Progenitor cell of endocrine pancreas (in vitro differentiated cells): ENCODE data around the gene HYAL1. TPM values are rescaled to one million over a fixed set of nuclear protein-coding genes. Genes with fewer than 3 reads are reported as not detected.

Source experiments
- DNase-seq: peaks from one replicate; pipeline ENCODE4 v3.0.0; 2021; ENCODE audit warnings: low spot score; ENCODE audit not compliant: unreplicated experiment
- H3K27ac Mint-ChIP-seq: 2 replicates; pipeline ENCODE4 v1.8.0; 2021; ENCODE audit warnings: mild to moderate bottlenecking, moderate library complexity, mixed read lengths
- H3K27me3 Mint-ChIP-seq: 2 replicates; pipeline ENCODE4 v1.8.0; 2021; ENCODE audit warnings: mixed read lengths
- H3K36me3 Mint-ChIP-seq: 2 replicates; pipeline ENCODE4 v1.8.0; 2022; ENCODE audit warnings: mixed read lengths; ENCODE audit not compliant: insufficient read depth
- H3K4me1 Mint-ChIP-seq: 2 replicates; pipeline ENCODE4 v1.8.0; 2021; ENCODE audit warnings: low read depth, mixed read lengths
- H3K4me3 Mint-ChIP-seq: 2 replicates; pipeline ENCODE4 v1.8.0; 2021; ENCODE audit warnings: low read depth, mild to moderate bottlenecking, moderate library complexity, mixed read lengths
- H3K9me3 Mint-ChIP-seq: 2 replicates; pipeline ENCODE4 v1.8.0; 2021; ENCODE audit warnings: low read depth, mixed read lengths
- CTCF ChIP-seq: fragments of 200-600 bp; sonication (generic); IDR thresholded peaks from one replicate; pipeline ENCODE4 v1.5.0; 2021; ENCODE audit warnings: antibody characterized with exemption, mild to moderate bottlenecking; ENCODE audit not compliant: unreplicated experiment
- total RNA-seq: library from RNA; stranded (reverse); gene quantifications from 2 replicates; pipeline ENCODE4 v1.2.1, GENCODE V29; 2021

Gene HYAL1
- total RNA-seq, 1 donor from 2014 or later: 3.1 TPM

- Mint-ChIP-seq H3K4me3 (peak overlapping the region; percentile 90), H3K27me3 (no peaks in the 10 kb centered on the region), H3K9me3 (no peaks in the 10 kb centered on the region), H3K27ac (peak overlapping the region; percentile 33), H3K4me1 (peaks cover 28% of the 10 kb centered on the region), H3K36me3 (peaks cover 23% of the 10 kb centered on the region)
- no peak for TF ChIP-seq CTCF
- no peak for DNase-seq
These were observed 16.0 kb upstream of the HYAL1 start for GRCh38 chr3:50319181-50319893.

- no peak overlapping the region for H3K27ac Mint-ChIP-seq
- peak overlapping the region; percentile 52 for H3K4me3 Mint-ChIP-seq
- H3K36me3 Mint-ChIP-seq: peaks cover 30% of the 10 kb centered on the region
- no peak for TF ChIP-seq CTCF
- H3K4me1 Mint-ChIP-seq: peaks cover 28% of the 10 kb centered on the region
- no peak for DNase-seq
- no peaks in the 10 kb centered on the region for H3K27me3 Mint-ChIP-seq
- H3K9me3 Mint-ChIP-seq: no peaks in the 10 kb centered on the region
These were observed 15.2 kb upstream of the HYAL1 start for GRCh38 chr3:50318615-50319014.

- H3K4me3 Mint-ChIP-seq: no peak overlapping the region
- no peaks in the 10 kb centered on the region for H3K9me3 Mint-ChIP-seq
- no peaks in the 10 kb centered on the region for H3K27me3 Mint-ChIP-seq
- peaks cover 30% of the 10 kb centered on the region for H3K36me3 Mint-ChIP-seq
- H3K27ac Mint-ChIP-seq: no peak overlapping the region
- H3K4me1 Mint-ChIP-seq: peaks cover 28% of the 10 kb centered on the region
- no peak for TF ChIP-seq CTCF
- no peak for DNase-seq
These were observed 14.8 kb upstream of the HYAL1 start for GRCh38 chr3:50318163-50318562.

GRCh38 chr3:50317300-50317699 is 13.9 kb upstream of the HYAL1 start:
- H3K4me3 Mint-ChIP-seq: no peak overlapping the region
- H3K27ac Mint-ChIP-seq: peak overlapping the region; percentile 69
- no peaks in the 10 kb centered on the region for H3K9me3 Mint-ChIP-seq
- peaks cover 28% of the 10 kb centered on the region for H3K4me1 Mint-ChIP-seq
- H3K27me3 Mint-ChIP-seq: no peaks in the 10 kb centered on the region
- no peak for DNase-seq
- TF ChIP-seq CTCF: no peak
- peaks cover 31% of the 10 kb centered on the region for H3K36me3 Mint-ChIP-seq

GRCh38 chr3:50316657-50317242 is 13.4 kb upstream of the HYAL1 start:
- no peaks in the 10 kb centered on the region for H3K27me3 Mint-ChIP-seq
- H3K9me3 Mint-ChIP-seq: no peaks in the 10 kb centered on the region
- peaks cover 31% of the 10 kb centered on the region for H3K36me3 Mint-ChIP-seq
- H3K27ac Mint-ChIP-seq: peak overlapping the region; percentile 69
- peaks cover 28% of the 10 kb centered on the region for H3K4me1 Mint-ChIP-seq
- H3K4me3 Mint-ChIP-seq: no peak overlapping the region
- no peak for DNase-seq
- TF ChIP-seq CTCF: no peak
